PC-9 (cell line): Measurements from ENCODE around the gene SPI1. TPM values are rescaled to one million over a fixed set of nuclear protein-coding genes. Genes with fewer than 3 reads are reported as not detected.

Experiments used
- BruUV-seq: library from RNA; stranded (reverse); fragments of 400-500 nt; replicated peaks from 2 replicates; lab custom pipeline; 2021; lab: Mats Ljungman, UMichigan
- CTCF ChIA-PET: fragments of 300-600 bp; sonication (Branson Sonifier 250); formaldehyde crosslinking; loops from one replicate; lab custom pipeline; 2022; ENCODE audit warnings: antibody characterized with exemption; lab: Charles Lee
- POLR2A ChIA-PET: fragments of 300-600 bp; sonication (Branson Sonifier 250); formaldehyde crosslinking; loops from one replicate; lab custom pipeline; 2022; ENCODE audit warnings: antibody characterized with exemption; ENCODE audit not compliant: unreplicated experiment; lab: Charles Lee
- DNase-seq, 2 experiments: peaks; one replicate each; pipeline versions ENCODE4 v3.0.0 to v3.0.0-alpha.2; 2015 to 2022; ENCODE audit warnings: mixed read lengths in 1 of 2
- H2AFZ ChIP-seq: fragments of 200-600 bp; sonication (generic); 2 replicates; pipeline ENCODE4 v1.8.1; 2017; ENCODE audit warnings: antibody characterized with exemption
- H3F3A ChIP-seq: fragments of 200-600 bp; sonication (generic); 2 replicates; pipeline ENCODE4 v1.8.1; 2017; ENCODE audit warnings: antibody characterized with exemption, mild to moderate bottlenecking, low read depth; ENCODE audit not compliant: insufficient read depth
- H3K27ac ChIP-seq: fragments of 200-600 bp; sonication (generic); 2 replicates; pipeline ENCODE4 v1.6.1; 2016; ENCODE audit warnings: mixed run types
- H3K27me3 ChIP-seq: fragments of 200-600 bp; sonication (generic); 2 replicates; pipeline ENCODE4 v1.6.1; 2016; ENCODE audit warnings: low read depth, mixed run types; ENCODE audit not compliant: insufficient read depth
- H3K36me3 ChIP-seq: fragments of 200-600 bp; sonication (generic); 2 replicates; pipeline ENCODE4 v1.6.1; 2016; ENCODE audit warnings: low read depth, mixed run types
- H3K4me1 ChIP-seq: fragments of 200-600 bp; sonication (generic); replicated peaks from 2 replicates; pipeline ENCODE4 v1.6.1; 2016; ENCODE audit warnings: mixed run types; ENCODE audit not compliant: insufficient read depth
- H3K4me2 ChIP-seq: fragments of 200-600 bp; sonication (generic); 2 replicates; pipeline ENCODE4 v1.6.1; 2017; ENCODE audit warnings: mixed run types
- H3K4me3 ChIP-seq: fragments of 200-600 bp; sonication (generic); 2 replicates; pipeline ENCODE4 v1.6.1; 2016; ENCODE audit warnings: mixed run types
- H3K79me2 ChIP-seq: fragments of 200-600 bp; sonication (generic); 2 replicates; pipeline ENCODE4 v1.6.1; 2017; ENCODE audit warnings: low read depth, mixed run types
- H3K9me2 ChIP-seq: fragments of 200-600 bp; sonication (generic); 2 replicates; pipeline ENCODE4 v1.8.1; 2017; ENCODE audit warnings: mild to moderate bottlenecking; ENCODE audit not compliant: insufficient read depth
- H3K9me3 ChIP-seq: fragments of 200-600 bp; sonication (generic); 2 replicates; pipeline ENCODE4 v1.8.1; 2016; ENCODE audit warnings: low read depth; ENCODE audit not compliant: insufficient read depth
- H4K20me1 ChIP-seq: fragments of 200-600 bp; sonication (generic); 2 replicates; pipeline ENCODE4 v1.8.1; 2017; ENCODE audit not compliant: insufficient read depth
- EZH2 ChIP-seq: fragments of 200-600 bp; sonication (generic); IDR thresholded peaks from 2 replicates; pipeline ENCODE4 v1.8.0; 2017; ENCODE audit warnings: antibody characterized with exemption, low read depth
- intact Hi-C: fragments of 100-400 bp; cut with micrococcal nuclease; formaldehyde crosslinking; loops from one replicate; pipeline ENCODE4 v1.10.0; 2022; ENCODE audit not compliant: unreplicated experiment
- total RNA-seq: library from RNA; stranded (reverse); gene quantifications from 2 replicates; pipeline ENCODE4 v1.2.3, GENCODE V29; 2021
- TF ChIP-seq, protein P1 (sequence below): fragments of 200-600 bp; sonication (generic); conservative IDR thresholded peaks from 2 replicates; pipeline ENCODE4 v1.6.1; 2017; ENCODE audit warnings: mixed run types, antibody characterized with exemption, mild to moderate bottlenecking, moderate library complexity

Gene SPI1
- total RNA-seq, 1 experiment from 2014 or later: not detected

DNA sequence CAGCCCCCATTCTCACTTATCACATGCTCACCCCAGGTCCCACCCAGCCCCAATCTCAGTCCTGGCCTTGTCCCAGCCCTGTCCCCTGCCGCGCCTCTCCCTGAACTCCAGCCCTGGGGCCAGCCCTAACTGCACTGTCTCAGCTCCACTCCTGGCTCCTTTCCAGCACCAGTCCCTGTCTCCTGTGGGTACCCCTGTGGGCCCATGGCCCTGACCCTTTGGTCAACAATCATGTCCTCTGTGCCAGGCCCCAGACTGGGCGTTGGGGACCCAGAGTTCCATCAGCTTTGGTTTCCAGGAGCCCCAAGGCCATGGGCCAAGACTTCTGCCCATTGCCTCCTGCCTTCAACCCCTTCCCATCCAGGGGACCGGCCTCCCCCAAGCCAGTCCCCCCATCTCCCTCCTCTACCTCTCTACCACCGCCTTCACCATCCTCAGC lies 757 bp downstream of the SPI1 start:
- no peaks in the 10 kb centered on the region for H3K9me2 ChIP-seq
- H3K4me2 ChIP-seq: no peak overlapping the region
- ChIA-PET POLR2A (no interaction called here), CTCF (no interaction called here)
- intact Hi-C loops: no loop called here
- no TSS peak for BruUV-seq
- no peaks in the 10 kb centered on the region for H3K4me1 ChIP-seq
- peak in 1 of 2 experiments; percentile 25 for DNase-seq
- H3K27me3 ChIP-seq: no peaks in the 10 kb centered on the region
- no peaks in the 10 kb centered on the region for H3K79me2 ChIP-seq
- TF ChIP-seq EZH2: no peak
- TF ChIP-seq, protein P1, sequence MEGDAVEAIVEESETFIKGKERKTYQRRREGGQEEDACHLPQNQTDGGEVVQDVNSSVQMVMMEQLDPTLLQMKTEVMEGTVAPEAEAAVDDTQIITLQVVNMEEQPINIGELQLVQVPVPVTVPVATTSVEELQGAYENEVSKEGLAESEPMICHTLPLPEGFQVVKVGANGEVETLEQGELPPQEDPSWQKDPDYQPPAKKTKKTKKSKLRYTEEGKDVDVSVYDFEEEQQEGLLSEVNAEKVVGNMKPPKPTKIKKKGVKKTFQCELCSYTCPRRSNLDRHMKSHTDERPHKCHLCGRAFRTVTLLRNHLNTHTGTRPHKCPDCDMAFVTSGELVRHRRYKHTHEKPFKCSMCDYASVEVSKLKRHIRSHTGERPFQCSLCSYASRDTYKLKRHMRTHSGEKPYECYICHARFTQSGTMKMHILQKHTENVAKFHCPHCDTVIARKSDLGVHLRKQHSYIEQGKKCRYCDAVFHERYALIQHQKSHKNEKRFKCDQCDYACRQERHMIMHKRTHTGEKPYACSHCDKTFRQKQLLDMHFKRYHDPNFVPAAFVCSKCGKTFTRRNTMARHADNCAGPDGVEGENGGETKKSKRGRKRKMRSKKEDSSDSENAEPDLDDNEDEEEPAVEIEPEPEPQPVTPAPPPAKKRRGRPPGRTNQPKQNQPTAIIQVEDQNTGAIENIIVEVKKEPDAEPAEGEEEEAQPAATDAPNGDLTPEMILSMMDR: no peak
- no peaks in the 10 kb centered on the region for H3F3A ChIP-seq
- H2AFZ ChIP-seq: no peak overlapping the region
- no peaks in the 10 kb centered on the region for H4K20me1 ChIP-seq
- H3K9me3 ChIP-seq: no peaks in the 10 kb centered on the region
- H3K27ac ChIP-seq: no peak overlapping the region
- no peaks in the 10 kb centered on the region for H3K36me3 ChIP-seq
- H3K4me3 ChIP-seq: no peak overlapping the region

DNA sequence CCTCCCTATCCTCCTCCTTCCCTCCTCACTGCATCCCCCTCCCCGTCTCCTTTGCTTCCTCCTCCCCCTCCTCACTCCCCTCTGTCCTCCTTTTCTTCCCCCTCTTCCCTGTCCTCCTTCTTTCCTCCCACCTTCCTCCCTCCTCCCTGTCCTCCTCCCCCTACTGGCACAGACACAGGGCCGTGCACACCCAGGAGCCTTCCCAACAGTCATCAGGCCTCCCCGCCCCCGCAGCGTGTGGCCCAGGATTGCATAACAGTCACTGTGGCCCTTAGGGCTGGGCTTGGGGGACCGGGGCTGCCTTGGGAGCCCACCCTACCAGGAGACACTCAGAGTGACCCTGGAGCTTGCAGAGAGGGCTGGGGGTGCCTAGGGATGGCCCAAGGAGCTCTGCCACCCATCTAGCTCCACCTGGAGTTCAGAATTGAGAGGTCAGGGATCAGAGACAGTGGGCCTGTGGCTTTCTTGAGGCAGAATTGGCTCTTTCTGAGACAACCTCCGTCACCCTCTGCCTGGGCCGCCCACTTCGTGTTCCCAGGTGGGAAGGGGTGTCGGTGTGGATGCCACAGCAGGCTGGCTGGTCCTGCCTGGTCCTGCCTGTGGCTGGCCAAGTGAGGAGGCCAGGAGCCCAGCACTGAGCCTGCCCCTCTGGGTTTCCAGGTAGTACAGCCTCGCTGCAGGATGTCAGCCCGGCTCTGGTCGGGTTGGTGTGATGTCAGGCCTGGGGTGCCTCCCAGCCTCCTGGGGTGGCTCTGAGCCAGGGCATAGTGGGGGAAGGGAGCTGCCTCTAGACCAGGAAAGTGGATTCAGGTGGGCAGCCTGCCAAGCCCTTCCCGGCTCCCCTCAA lies 1.6 kb downstream of the SPI1 start:
- BruUV-seq: no TSS peak
- H3K4me2 ChIP-seq: no peak overlapping the region
- H3K4me3 ChIP-seq: no peak overlapping the region
- no peaks in the 10 kb centered on the region for H3K4me1 ChIP-seq
- H3K9me2 ChIP-seq: no peaks in the 10 kb centered on the region
- H4K20me1 ChIP-seq: no peaks in the 10 kb centered on the region
- H3K36me3 ChIP-seq: no peaks in the 10 kb centered on the region
- POLR2A ChIA-PET: no interaction called here
- H3K27me3 ChIP-seq: no peaks in the 10 kb centered on the region
- CTCF ChIA-PET: no interaction called here
- TF ChIP-seq EZH2: no peak
- TF ChIP-seq, protein P1: no peak
- H3K79me2 ChIP-seq: no peaks in the 10 kb centered on the region
- H3K9me3 ChIP-seq: no peaks in the 10 kb centered on the region
- intact Hi-C loops: no loop called here
- H2AFZ ChIP-seq: no peak overlapping the region
- no peaks in the 10 kb centered on the region for H3F3A ChIP-seq
- no peak overlapping the region for H3K27ac ChIP-seq
- DNase-seq: peak in 1 of 2 experiments; percentile 33

DNA sequence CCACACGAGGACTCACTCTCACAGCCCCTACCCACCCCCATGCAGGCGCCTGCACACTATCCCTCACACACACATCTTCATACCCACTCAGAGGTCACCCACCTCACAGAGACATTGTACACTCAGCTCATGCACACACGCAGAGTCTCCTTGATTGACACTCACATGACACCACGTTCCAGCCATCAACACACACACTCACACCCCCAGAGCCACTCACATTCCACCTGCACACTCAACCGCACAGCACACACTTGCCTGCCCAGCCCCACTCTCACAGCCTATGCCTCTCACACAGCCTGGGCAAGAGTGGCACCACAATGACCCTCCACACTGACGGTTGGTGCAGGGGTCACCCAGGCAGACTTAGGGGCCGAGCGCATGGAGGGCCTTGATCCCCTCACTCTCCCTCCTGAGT lies 2.2 kb downstream of the SPI1 start:
- TF ChIP-seq EZH2: no peak
- TF ChIP-seq, protein P1: no peak
- Histone ChIP-seq H4K20me1 (no peaks in the 10 kb centered on the region), H3K36me3 (no peaks in the 10 kb centered on the region), H3K9me3 (no peaks in the 10 kb centered on the region), H3K4me1 (no peaks in the 10 kb centered on the region), H3K9me2 (no peaks in the 10 kb centered on the region), H2AFZ (no peak overlapping the region), H3K4me2 (no peak overlapping the region), H3F3A (no peaks in the 10 kb centered on the region), H3K27me3 (no peaks in the 10 kb centered on the region), H3K79me2 (no peaks in the 10 kb centered on the region), H3K27ac (no peak overlapping the region), H3K4me3 (no peak overlapping the region)
- CTCF ChIA-PET: no interaction called here
- no peak for DNase-seq
- POLR2A ChIA-PET: no interaction called here
- intact Hi-C loops: no loop called here
- no TSS peak for BruUV-seq
